ENCODE data around the gene PLPPR1. TPM values are rescaled to one million over a fixed set of nuclear protein-coding genes. Genes with fewer than 3 reads are reported as not detected.

PLPPR1 gene
- total and polyA plus RNA-seq, 2 of the 13 experiments (the other 11 are each of a cell fraction or from before 2014, with no cell fraction given) = 16.0 to 84.7 TPM

DNA sequence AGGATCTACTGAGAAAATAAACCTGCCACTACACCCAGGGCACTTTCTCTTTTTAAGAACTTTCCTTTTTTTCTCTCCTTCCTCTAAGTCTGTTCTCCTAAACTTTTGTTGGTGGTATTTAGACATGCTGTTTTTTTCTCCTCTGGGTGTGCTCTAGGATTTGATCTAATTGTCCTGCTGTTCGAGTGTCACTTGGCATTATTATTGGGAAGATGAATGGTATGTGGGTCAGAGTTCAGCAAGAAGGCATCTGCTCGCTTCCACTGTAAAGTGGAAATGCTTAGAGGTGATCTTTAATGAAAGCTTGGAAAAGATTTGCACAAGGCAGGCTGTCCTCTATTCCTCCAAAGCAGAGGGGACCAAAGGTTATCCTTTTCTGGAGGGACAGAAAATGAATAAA lies 1.3 kb upstream of the PLPPR1 start:
- Histone ChIP-seq H3K4me1 (ENCODE audit: insufficient read depth, low read length) (peaks cover 38% of the 10 kb centered on the region), H4K20me1 (ENCODE audit: insufficient read depth, low read length) (no peaks in the 10 kb centered on the region), H3K36me3 (replicated peaks in 1 of 2; ENCODE audit: control insufficient read depth in 1 of 2, insufficient read depth in 2 of 2, low read length in 2 of 2) (no peaks in the 10 kb centered on the region), H3K79me2 (ENCODE audit: insufficient read depth, low read length) (no peaks in the 10 kb centered on the region), H3K27me3 (ENCODE audit: control insufficient read depth in 1 of 2, insufficient read depth in 2 of 2, low read length in 2 of 2) (peaks cover 2 to 8% of the 10 kb centered on the region in 2 experiments; a peak in 3 of 5 replicates), H2AFZ (ENCODE audit: low read length) (no peak overlapping the region), H3K9ac (ENCODE audit: insufficient read depth, low read depth, low read length) (peak overlapping the region; percentile 81; the same call in 1 of the 2 replicates), H3K4me2 (ENCODE audit: low read depth, low read length) (peak overlapping the region; percentile 98), H3K9me3 (ENCODE audit: low read length) (no peaks in the 10 kb centered on the region), H3K27ac (ENCODE audit: extremely low read length, insufficient read depth, low read length) (no peak overlapping the region), H3K4me3 (replicated peaks in 1 of 3; ENCODE audit: insufficient read depth in 1 of 3, low read depth in 2 of 3, low read length in 3 of 3) (peak overlapping the region; percentile 89 to 92 (median 91); a peak in 3 of 6 replicates)
- in situ Hi-C loops (cut with HindIII; ENCODE audit: extremely low pct_ligation_motif_present, low pct_unique_long_range_greater_than_20kb) = no loop called here
- ATAC-seq (no peak), FAIRE-seq (no peak), DNase-seq (ENCODE audit: low spot score) (no peak)
- WGBS (ENCODE audit: low lambda C conversion rate) = 13% methylated on average over 2 of the region's 2 CpGs
- intact Hi-C loops (cut with micrococcal nuclease; ENCODE audit: unreplicated experiment) = loop anchor here (5.0 kb wide), 1 partner anchor 90 kb away; no protein-coding TSS in a partner anchor
- BruUV-seq (replicated peaks) = no TSS peak
- no peak for TF ChIP-seq ARNTL (CRISPR knock-in tag; IDR thresholded peaks at IDR 0.05)
- TF ChIP-seq ZNF747 (CRISPR knock-in tag; IDR thresholded peaks at IDR 0.05; ENCODE audit: borderline replicate concordance) = no peak
- no peak for TF ChIP-seq REL (CRISPR knock-in tag; conservative IDR thresholded peaks at IDR 0.05)
- no peak for TF ChIP-seq KLF11 (CRISPR knock-in tag; IDR thresholded peaks at IDR 0.05)
- TF ChIP-seq, protein P1, sequence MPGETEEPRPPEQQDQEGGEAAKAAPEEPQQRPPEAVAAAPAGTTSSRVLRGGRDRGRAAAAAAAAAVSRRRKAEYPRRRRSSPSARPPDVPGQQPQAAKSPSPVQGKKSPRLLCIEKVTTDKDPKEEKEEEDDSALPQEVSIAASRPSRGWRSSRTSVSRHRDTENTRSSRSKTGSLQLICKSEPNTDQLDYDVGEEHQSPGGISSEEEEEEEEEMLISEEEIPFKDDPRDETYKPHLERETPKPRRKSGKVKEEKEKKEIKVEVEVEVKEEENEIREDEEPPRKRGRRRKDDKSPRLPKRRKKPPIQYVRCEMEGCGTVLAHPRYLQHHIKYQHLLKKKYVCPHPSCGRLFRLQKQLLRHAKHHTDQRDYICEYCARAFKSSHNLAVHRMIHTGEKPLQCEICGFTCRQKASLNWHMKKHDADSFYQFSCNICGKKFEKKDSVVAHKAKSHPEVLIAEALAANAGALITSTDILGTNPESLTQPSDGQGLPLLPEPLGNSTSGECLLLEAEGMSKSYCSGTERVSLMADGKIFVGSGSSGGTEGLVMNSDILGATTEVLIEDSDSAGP (CRISPR knock-in tag; IDR thresholded peaks at IDR 0.05; ENCODE audit: borderline replicate concordance) = no peak
- no peak for TF ChIP-seq XRCC5 (optimal IDR thresholded peaks at IDR 0.05; ENCODE audit: low read length)
- no peak for TF ChIP-seq ELF1 (CRISPR knock-in tag; IDR thresholded peaks at IDR 0.05)
- TF ChIP-seq SOX5 (CRISPR knock-in tag; IDR thresholded peaks at IDR 0.05; ENCODE audit: borderline replicate concordance) = no peak
- TF ChIP-seq, protein P2, sequence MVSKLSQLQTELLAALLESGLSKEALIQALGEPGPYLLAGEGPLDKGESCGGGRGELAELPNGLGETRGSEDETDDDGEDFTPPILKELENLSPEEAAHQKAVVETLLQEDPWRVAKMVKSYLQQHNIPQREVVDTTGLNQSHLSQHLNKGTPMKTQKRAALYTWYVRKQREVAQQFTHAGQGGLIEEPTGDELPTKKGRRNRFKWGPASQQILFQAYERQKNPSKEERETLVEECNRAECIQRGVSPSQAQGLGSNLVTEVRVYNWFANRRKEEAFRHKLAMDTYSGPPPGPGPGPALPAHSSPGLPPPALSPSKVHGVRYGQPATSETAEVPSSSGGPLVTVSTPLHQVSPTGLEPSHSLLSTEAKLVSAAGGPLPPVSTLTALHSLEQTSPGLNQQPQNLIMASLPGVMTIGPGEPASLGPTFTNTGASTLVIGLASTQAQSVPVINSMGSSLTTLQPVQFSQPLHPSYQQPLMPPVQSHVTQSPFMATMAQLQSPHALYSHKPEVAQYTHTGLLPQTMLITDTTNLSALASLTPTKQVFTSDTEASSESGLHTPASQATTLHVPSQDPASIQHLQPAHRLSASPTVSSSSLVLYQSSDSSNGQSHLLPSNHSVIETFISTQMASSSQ (IDR thresholded peaks at IDR 0.05; ENCODE audit: low read depth) = no peak
- TF ChIP-seq, protein P2 (CRISPR knock-in tag; IDR thresholded peaks at IDR 0.05; ENCODE audit: borderline replicate concordance) = no peak
- no peak for TF ChIP-seq NFE2L1 (CRISPR knock-in tag; IDR thresholded peaks at IDR 0.05; ENCODE audit: borderline replicate concordance)
- TF ChIP-seq ZMYM3 (CRISPR knock-in tag; IDR thresholded peaks at IDR 0.05) = no peak
- TF ChIP-seq, protein P3, sequence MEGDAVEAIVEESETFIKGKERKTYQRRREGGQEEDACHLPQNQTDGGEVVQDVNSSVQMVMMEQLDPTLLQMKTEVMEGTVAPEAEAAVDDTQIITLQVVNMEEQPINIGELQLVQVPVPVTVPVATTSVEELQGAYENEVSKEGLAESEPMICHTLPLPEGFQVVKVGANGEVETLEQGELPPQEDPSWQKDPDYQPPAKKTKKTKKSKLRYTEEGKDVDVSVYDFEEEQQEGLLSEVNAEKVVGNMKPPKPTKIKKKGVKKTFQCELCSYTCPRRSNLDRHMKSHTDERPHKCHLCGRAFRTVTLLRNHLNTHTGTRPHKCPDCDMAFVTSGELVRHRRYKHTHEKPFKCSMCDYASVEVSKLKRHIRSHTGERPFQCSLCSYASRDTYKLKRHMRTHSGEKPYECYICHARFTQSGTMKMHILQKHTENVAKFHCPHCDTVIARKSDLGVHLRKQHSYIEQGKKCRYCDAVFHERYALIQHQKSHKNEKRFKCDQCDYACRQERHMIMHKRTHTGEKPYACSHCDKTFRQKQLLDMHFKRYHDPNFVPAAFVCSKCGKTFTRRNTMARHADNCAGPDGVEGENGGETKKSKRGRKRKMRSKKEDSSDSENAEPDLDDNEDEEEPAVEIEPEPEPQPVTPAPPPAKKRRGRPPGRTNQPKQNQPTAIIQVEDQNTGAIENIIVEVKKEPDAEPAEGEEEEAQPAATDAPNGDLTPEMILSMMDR (CRISPR knock-in tag; IDR thresholded peaks at IDR 0.05) = no peak
- TF ChIP-seq KMT2A (CRISPR knock-in tag; IDR thresholded peaks at IDR 0.05) = no peak
- POLR2A ChIA-PET = interaction anchor here (2.6 to 2.8 kb wide), 2 partner anchors 12 to 36 kb away, joined by 14 to 19 read pairs; no protein-coding TSS in a partner anchor
- CTCF ChIA-PET (ENCODE audit: low intra/inter-chr PET ratio, low total read pairs) = no interaction called here
